Suprapubic skin (tissue), 4 donors: ENCODE measurements around the gene CCDC136.

ENCODE experiments used
- POLR2A ChIP-seq, 2 donors: fragments of 450-650 bp; IDR thresholded peaks; one replicate each; pipeline ENCODE4 v1.6.1; 2017; ENCODE audit warnings: antibody characterized with exemption in 2 of 2, mild to moderate bottlenecking in 2 of 2, moderate library complexity in 2 of 2
- POLR2AphosphoS5 ChIP-seq, 3 donors: sonication (generic); formaldehyde crosslinking; IDR thresholded peaks; one replicate each; pipeline ENCODE4 v1.6.1; 2017; ENCODE audit warnings: antibody characterized with exemption in 3 of 3
- TF ChIP-seq, protein P1 (sequence below), 2 donors: fragments of 200-600 bp in 1 of 2; fragments of 450-650 bp in 1 of 2; sonication (generic) in 1 of 2; IDR thresholded peaks; one replicate each; pipeline ENCODE4 v1.5.1; 2016 to 2019; ENCODE audit warnings: antibody characterized with exemption in 2 of 2, mild to moderate bottlenecking in 1 of 2, moderate library complexity in 1 of 2

GRCh38 chr7:128810473-128810872 is 18.7 kb downstream of the CCDC136 start:
- TF ChIP-seq POLR2A (IDR thresholded peaks at IDR 0.05) (no peak), POLR2AphosphoS5 (IDR thresholded peaks at IDR 0.05) (no peak)
- TF ChIP-seq, protein P1, sequence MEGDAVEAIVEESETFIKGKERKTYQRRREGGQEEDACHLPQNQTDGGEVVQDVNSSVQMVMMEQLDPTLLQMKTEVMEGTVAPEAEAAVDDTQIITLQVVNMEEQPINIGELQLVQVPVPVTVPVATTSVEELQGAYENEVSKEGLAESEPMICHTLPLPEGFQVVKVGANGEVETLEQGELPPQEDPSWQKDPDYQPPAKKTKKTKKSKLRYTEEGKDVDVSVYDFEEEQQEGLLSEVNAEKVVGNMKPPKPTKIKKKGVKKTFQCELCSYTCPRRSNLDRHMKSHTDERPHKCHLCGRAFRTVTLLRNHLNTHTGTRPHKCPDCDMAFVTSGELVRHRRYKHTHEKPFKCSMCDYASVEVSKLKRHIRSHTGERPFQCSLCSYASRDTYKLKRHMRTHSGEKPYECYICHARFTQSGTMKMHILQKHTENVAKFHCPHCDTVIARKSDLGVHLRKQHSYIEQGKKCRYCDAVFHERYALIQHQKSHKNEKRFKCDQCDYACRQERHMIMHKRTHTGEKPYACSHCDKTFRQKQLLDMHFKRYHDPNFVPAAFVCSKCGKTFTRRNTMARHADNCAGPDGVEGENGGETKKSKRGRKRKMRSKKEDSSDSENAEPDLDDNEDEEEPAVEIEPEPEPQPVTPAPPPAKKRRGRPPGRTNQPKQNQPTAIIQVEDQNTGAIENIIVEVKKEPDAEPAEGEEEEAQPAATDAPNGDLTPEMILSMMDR (IDR thresholded peaks at IDR 0.05), result no peak
